Lower lobe of right lung (tissue), 2 donors: ENCODE measurements around the gene FOXE1. TPM values are rescaled to one million over a fixed set of nuclear protein-coding genes. Genes with fewer than 3 reads are reported as not detected.

ENCODE experiments used
- ATAC-seq, 2 donors: fragments of 200-7000 bp; cut with Tn5 transposase; one replicate each; pipeline ENCODE4 v1.9.1; 2020 to 2022; ENCODE audit warnings: mild to moderate bottlenecking in 2 of 2, moderate library complexity in 2 of 2
- DNase-seq: peaks from one replicate; pipeline ENCODE4 v3.0.0-alpha.2; 2020
- H3K27ac ChIP-seq: fragments of 200-600 bp; one replicate; pipeline ENCODE4 v1.8.0; 2022
- H3K27me3 ChIP-seq: fragments of 200-600 bp; one replicate; pipeline ENCODE4 v1.8.0; 2022; ENCODE audit warnings: low read depth
- H3K36me3 ChIP-seq: fragments of 200-600 bp; one replicate; pipeline ENCODE4 v1.8.0; 2022; ENCODE audit warnings: mild to moderate bottlenecking
- H3K4me1 ChIP-seq: fragments of 200-600 bp; one replicate; pipeline ENCODE4 v1.8.0; 2022
- H3K4me3 ChIP-seq: fragments of 200-600 bp; one replicate; pipeline ENCODE4 v1.8.0; 2022; ENCODE audit warnings: mild to moderate bottlenecking
- H3K9me3 ChIP-seq: fragments of 200-600 bp; one replicate; pipeline ENCODE4 v1.8.0; 2022
- intact Hi-C: fragments of 100-400 bp; cut with DNase I; formaldehyde crosslinking; loops from one replicate; pipeline ENCODE4 v1.11.0; 2022
- total RNA-seq: library from RNA; stranded (reverse); fragmentation: NEBNext Ultra II Directional; extraction: Animal tissue kit (Norgen Biotek cat#: 25700); gene quantifications from one replicate; pipeline ENCODE4 v1.2.1, GENCODE V29; 2021
- TF ChIP-seq, protein P1 (sequence below): fragments of 200-600 bp; IDR thresholded peaks from one replicate; pipeline ENCODE4 v1.8.0; 2022; ENCODE audit warnings: antibody characterized with exemption, mild to moderate bottlenecking
- donor health status: DM: no; HTN: yes; CAD: no; lungs with severe emphysema.

Gene FOXE1
- total RNA-seq, 1 donor from 2014 or later: not detected

DNA sequence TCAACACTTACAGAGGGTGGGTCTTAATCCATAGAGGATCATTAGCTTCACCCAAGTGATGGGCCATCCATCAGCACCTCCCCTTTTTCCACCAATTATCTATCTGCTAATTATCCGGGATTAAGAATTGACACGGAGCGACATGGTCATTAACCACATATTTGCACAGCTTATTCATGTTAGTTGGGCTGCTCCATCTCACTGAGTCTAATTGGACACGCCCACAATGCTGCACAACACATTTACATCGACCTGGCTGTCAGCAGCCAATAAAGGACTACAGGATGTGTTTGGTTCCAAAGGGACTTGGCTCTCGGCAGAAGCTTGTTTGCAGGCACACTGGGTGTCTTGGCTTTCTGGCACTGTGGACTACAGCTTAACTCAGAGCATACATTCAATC lies 21.6 kb downstream of the FOXE1 start:
- DNase-seq: no peak
- no peak for ATAC-seq
- TF ChIP-seq, protein P1, sequence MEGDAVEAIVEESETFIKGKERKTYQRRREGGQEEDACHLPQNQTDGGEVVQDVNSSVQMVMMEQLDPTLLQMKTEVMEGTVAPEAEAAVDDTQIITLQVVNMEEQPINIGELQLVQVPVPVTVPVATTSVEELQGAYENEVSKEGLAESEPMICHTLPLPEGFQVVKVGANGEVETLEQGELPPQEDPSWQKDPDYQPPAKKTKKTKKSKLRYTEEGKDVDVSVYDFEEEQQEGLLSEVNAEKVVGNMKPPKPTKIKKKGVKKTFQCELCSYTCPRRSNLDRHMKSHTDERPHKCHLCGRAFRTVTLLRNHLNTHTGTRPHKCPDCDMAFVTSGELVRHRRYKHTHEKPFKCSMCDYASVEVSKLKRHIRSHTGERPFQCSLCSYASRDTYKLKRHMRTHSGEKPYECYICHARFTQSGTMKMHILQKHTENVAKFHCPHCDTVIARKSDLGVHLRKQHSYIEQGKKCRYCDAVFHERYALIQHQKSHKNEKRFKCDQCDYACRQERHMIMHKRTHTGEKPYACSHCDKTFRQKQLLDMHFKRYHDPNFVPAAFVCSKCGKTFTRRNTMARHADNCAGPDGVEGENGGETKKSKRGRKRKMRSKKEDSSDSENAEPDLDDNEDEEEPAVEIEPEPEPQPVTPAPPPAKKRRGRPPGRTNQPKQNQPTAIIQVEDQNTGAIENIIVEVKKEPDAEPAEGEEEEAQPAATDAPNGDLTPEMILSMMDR: no peak
- H3K4me3 ChIP-seq: no peak overlapping the region
- intact Hi-C loops: no loop called here
- no peak overlapping the region for H3K27ac ChIP-seq
- no peaks in the 10 kb centered on the region for H3K27me3 ChIP-seq
- H3K9me3 ChIP-seq: no peaks in the 10 kb centered on the region
- H3K36me3 ChIP-seq: no peaks in the 10 kb centered on the region
- H3K4me1 ChIP-seq: peaks cover 10% of the 10 kb centered on the region

DNA sequence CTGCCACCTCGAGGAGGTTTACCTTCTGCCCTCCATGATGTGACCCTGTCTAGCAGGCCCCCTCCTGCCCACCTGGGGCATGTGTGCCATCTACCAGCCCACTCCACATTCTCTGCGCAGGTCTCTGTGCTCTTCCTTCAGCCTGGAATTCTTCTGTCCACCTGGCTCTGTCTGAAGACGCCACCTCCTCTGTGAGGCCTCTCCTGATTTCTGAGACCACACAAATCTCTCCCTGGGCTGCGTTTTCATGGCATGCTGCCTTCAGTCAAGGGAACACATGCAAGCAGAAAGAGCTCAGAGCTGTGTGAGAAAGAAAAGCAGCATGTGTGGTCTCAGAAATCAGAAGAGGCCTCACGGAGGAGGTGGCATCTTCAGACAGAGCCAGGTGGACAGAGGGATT lies 22.1 kb downstream of the FOXE1 start:
- H3K36me3 ChIP-seq: no peaks in the 10 kb centered on the region
- ATAC-seq (no peak), DNase-seq (no peak)
- H3K9me3 ChIP-seq: no peaks in the 10 kb centered on the region
- H3K4me1 ChIP-seq: peaks cover 10% of the 10 kb centered on the region
- TF ChIP-seq, protein P1: no peak
- no peak overlapping the region for H3K27ac ChIP-seq
- H3K27me3 ChIP-seq: no peaks in the 10 kb centered on the region
- H3K4me3 ChIP-seq: no peak overlapping the region
- intact Hi-C loops: no loop called here

DNA sequence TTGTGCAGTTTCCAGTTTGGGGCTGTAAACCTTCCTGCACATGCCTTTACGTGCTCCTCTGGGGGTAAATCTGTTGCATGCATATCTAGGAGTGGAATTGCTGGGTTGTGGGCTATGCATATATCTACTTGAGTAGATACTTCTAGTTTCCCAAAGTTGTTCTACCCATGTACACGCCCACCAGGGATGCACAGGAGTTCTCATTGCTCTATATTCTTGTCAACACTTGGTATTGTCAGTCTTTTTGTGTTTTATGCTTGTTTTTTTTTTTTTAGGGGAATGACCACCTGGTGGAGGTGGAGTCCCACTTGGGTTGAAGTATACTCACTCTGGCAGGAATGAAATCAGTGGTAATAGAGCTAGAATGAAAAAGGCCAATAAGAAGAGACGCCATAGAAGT lies 23.0 kb downstream of the FOXE1 start:
- H3K27me3 ChIP-seq: no peaks in the 10 kb centered on the region
- no peaks in the 10 kb centered on the region for H3K9me3 ChIP-seq
- no peak overlapping the region for H3K4me3 ChIP-seq
- DNase-seq (no peak), ATAC-seq (no peak)
- intact Hi-C loops: no loop called here
- H3K36me3 ChIP-seq: no peaks in the 10 kb centered on the region
- H3K4me1 ChIP-seq: peaks cover 10% of the 10 kb centered on the region
- TF ChIP-seq, protein P1: no peak
- H3K27ac ChIP-seq: no peak overlapping the region

DNA sequence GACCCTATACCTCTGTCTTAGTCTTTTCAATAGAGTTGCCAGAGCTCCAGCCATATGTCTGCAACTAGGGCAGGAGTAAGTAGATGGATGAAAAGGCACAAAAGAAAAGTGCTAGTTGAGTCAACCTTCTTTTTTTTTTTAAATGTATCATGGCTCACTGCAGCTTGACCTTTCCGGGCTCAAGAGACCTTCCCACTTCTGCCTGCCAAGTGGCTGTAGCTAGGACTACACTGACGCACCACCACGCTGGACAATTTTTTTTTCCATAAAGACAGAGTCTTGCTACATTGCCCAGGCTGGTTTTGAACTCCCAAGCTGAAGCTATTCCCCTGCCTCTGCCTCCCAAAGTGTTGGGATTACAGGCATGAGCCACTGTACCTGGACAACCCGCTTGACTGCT lies 27.3 kb downstream of the FOXE1 start:
- DNase-seq (no peak), ATAC-seq (no peak)
- H3K9me3 ChIP-seq: no peaks in the 10 kb centered on the region
- TF ChIP-seq, protein P1: no peak
- intact Hi-C loops: no loop called here
- H3K27me3 ChIP-seq: no peaks in the 10 kb centered on the region
- H3K4me3 ChIP-seq: no peak overlapping the region
- no peaks in the 10 kb centered on the region for H3K36me3 ChIP-seq
- H3K27ac ChIP-seq: no peak overlapping the region
- H3K4me1 ChIP-seq: peaks cover 10% of the 10 kb centered on the region

DNA sequence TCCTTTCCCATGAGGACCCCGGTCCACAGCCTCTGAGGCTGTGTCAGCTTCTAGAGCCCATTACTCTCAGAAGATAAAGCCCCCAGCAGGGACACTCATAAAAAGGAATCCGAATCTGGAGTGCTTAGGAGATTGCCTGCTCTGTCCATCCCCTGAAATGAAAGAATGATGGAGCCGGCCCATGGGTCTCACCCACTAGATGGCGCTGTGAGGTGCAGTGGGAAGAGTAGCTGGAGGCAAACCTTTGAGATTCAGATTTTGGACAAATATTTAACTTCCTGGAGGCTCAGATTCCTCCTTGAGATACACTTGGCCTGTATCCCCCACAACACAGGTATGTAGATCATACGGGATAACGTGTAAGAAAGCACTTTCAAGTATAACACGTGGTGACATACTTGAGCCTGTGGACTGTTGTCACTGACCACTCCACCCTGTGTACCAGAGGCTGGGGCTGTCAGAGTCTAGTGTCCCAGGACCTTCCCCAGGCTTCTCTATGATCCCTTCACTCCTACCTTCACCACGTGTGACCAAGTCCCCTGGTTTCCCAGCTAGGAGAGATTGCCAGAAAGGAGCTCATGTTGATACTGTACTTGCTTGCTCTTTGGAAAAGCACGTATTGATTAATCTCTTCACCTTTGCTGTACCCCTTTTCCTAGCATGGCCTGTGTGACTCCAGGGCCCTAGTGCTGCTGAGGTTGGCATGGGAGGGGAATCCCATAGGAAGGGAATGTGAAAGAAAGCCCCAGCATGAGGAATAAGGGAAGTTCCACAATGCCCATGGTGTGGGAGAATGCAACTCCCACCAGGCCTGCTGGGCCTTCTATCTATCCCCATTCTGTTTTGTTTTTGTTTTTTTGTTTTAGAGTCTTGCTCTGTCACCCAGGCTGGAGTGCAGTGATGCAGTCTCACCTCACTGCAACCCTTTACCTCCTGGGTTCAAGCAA lies 37.2 kb downstream of the FOXE1 start:
- H3K36me3 ChIP-seq: no peaks in the 10 kb centered on the region
- ATAC-seq (peak; percentile 75 to 79), DNase-seq (peak; percentile 62)
- intact Hi-C loops: no loop called here
- H3K27me3 ChIP-seq: no peaks in the 10 kb centered on the region
- H3K4me3 ChIP-seq: no peak overlapping the region
- H3K9me3 ChIP-seq: no peaks in the 10 kb centered on the region
- TF ChIP-seq, protein P1: peak; percentile 73
- no peaks in the 10 kb centered on the region for H3K4me1 ChIP-seq
- no peak overlapping the region for H3K27ac ChIP-seq
